SKM-1 treated with dmso at 0.1 percent for 144 hours (cell line): ENCODE measurements around the gene PIPOX.
A peak's percentile ranks its signal among the peaks of the same experiment; 100 is the strongest.

ENCODE experiments used
- DNase-seq: peaks from one replicate; lab custom pipeline; 2025; ENCODE audit not compliant: unreplicated experiment; lab: John Stamatoyannopoulos, UW

PIPOX gene

DNA sequence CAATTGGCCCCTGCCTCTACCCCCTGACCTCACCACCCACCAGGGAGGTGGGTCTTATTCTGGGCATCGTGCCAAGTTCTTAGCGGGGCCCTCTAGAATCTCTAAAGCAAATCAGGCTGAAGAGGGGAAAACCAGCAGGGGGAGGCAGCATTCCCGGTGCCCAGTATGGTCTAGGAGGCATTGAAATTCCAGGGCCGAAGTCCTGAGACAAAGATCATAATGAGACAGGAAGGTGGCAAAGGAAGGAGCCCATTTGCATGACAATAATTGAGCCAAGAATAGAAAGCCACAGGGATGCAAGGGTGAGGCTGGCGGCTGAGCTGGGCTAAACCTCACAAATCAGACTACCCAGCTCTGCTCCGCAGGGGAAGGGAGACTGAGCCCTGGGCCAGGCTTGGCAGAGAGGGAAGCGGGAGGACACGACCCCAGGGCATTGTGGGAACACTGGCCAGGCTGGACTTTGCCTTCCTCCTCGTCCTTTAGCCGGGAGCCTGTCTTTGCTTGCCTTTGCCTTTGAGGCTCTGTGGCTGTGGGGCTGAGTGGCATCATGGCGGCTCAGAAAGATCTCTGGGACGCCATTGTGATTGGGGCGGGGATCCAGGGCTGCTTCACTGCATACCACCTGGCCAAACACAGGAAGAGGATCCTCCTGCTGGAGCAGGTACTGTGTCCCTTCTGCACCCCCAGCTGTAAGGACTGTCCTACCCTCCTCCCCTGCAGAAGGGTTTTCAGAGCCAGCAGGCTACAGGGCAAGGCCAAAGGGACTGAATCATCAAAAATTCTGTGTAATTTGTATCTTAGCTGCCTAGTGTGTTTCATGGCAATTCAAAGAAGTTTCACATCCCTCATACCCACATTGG lies at the start of gene PIPOX:
TSS of gene PIPOX (plus strand) at position 463 of the 860 bp plus-strand sequence. CDS start at position 548, 85 bp downstream.
- peak; percentile 78 for DNase-seq

GRCh38 chr17:28993645-28994426 lies 49.1 kb upstream of the PIPOX start:
- no peak for DNase-seq

- no peak for DNase-seq
Measured at GRCh38 chr17:28996554-28997096, 46.3 kb upstream of the PIPOX start.

DNA sequence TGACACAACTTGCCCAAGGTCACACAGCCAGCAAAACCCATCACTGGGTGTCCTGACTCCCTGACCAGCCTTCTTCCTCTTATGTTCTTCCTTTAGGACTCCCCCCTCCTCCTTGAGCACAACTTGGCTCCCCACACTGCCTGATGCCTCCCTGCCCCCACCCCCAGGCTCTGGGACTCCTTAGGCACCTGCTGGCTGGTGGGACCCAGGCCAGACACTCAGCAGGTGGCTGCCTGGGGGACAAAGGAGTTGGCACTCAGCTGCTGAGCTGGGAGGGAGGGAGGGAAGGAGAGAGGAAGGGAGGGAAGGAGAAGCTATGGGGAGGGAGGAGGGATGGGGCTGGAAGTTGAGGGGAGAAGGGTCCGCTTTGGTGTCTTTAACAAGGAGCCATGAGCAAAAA lies 45.1 kb upstream of the PIPOX start:
- no peak for DNase-seq

GRCh38 chr17:28999206-28999605 lies 43.7 kb upstream of the PIPOX start:
- DNase-seq, result no peak

- DNase-seq, result no peak
Measured at GRCh38 chr17:29000973-29001372, 42.0 kb upstream of the PIPOX start.

DNA sequence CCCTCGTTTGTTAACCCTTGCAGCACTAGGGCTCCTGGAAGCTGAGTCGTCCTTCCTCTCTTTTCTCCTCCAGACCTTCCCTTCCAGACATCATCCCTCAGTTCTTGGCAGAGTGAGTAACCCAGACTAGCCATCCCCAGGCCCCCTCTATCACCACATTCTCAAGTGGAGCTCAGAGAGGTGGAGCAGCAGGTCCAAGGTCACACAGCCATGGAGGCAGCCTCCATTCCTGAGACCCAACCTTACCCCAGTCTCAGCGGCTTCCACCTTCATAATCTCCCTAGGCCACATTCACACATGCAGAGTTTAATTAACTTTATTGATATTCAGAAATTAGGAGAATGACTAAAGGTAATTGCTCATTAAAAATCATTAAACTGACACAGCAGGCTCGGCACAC lies 40.1 kb upstream of the PIPOX start:
- DNase-seq, result no peak

DNA sequence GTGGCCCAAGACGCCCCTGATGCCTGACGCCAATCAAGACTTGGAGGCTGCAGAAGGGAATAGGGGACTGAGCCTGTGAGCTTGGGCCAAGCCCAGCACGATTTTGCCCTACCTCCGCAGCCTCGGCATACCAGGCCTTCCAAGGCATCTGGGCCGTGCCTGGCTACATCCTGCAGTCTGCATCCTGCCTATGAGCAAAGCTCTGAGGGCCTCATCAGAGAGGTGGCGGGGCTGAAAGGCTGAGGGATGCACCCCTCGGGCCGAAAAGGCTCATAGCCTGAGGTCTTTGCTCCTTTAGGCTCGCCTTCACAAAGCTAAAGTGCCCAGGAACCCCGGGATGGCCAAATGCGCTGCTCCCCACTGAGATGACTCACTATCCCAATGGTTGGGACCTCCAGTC lies 39.7 kb upstream of the PIPOX start:
- DNase-seq, result no peak

DNA sequence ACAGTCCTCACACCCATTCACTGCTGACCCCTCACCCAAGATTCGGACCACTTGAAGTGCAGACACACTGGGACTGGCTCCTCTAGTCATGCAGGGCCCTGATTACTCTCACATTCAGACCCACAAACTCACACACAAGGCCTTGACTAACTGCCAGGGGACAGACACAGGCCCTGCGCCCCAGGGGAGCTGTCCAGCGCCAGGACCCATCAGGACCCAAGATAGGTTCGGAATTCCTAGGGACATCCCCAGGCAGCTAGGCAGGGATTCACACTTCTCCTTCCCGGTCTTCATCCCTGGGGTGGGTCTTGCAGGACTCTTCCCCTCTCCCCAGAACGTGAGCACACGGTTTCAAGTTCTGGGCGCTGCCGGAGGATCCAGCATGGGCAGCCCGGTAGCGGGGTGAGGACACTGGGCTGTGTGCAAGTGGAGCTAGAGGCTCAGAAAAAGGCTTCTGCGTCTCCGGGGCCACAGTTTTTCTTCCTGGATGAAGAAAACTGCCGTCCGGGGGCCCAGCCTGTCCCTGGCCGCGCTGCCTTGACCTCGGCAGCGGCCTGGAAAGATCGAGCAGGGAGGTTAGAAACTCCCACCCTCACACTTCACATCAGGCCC lies 38.8 kb upstream of the PIPOX start:
- no peak for DNase-seq

GRCh38 chr17:29005936-29006511 lies 36.9 kb upstream of the PIPOX start, which contains the start of gene SEZ6:
TSS of gene SEZ6 (minus strand) at chr17:29006033. CDS start at chr17:29005869, 164 bp downstream.
- DNase-seq, result no peak

DNA sequence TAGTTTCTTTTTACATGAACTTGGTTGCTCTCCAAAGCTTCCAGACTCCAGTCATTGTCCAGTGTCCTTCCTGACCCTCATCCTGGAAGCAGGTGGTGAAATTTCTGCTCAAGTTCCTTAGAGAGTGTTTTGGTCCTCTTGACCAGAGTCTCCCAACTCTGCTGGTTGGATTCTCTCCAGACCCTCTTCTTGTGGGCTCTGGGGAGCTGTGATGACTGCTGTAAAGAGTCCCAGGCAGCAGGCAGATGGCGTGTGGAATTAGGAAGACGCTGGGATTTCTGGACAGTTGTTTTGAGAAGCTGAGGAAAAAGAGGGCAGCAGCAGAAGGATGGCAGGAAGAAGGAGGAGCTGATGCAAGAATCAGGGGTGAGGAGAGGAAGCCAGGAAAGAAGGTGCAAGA lies 35.5 kb upstream of the PIPOX start:
- DNase-seq, result no peak

GRCh38 chr17:29007860-29008455 lies 35.0 kb upstream of the PIPOX start:
- DNase-seq, result no peak

GRCh38 chr17:29008591-29008990 lies 34.4 kb upstream of the PIPOX start:
- DNase-seq, result no peak

DNA sequence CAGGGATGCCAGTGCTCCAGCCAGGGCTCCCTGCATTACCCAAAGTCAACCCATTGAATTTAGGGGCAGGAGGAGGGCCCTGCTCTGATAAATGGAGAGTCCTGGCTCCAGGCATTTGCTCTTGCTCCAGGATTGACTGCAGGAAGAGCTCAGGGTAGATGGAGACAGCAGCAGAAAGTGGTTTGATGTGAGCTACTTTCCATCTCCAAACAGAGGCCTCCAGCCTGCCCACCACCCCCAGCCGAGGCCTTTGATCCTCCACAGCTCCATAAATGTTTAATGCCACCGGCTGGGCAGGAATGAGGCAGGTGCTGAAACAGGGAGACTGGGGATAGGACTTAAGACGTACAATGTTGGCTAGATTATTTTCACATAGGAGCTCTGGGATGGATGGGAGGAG lies 32.8 kb upstream of the PIPOX start:
- no peak for DNase-seq

DNA sequence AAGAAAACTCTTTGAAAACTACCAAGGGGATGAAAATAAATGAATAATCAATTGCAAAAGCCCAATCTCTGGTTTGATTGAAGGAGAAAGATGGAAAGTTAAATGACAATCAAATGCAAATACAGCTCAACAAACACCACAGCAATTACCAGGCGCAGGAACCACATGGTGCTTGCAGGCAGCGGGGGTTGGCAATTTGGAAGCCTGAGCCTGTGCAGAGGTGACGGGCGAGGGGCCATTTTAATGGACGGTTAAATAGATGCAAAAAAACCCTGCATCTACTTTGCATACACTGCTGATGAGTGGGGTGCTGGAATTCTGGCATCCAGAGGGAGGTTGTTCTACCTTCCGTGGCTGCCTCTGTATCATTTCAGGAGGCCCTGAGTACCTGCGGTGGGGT lies 32.4 kb upstream of the PIPOX start:
- no peak for DNase-seq

DNA sequence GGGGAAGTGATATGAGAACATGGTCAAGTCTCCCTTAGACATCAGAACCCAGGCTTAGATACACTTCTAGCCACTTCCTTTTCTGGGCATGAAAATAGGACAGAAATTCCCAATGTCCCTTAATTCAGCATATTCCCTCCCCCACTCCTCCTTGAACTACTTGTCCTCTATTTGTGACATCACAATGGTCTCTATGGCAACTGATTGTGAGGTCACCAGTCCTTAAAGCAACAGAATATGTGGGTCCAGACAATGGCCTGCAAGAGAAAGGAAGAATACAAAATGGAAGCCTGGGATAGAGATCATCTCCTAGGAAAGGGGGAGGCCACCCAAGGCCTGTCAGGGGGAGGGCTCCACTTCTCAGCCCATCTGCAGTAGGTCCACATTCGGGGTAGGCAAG lies 30.4 kb upstream of the PIPOX start:
- no peak for DNase-seq

DNA sequence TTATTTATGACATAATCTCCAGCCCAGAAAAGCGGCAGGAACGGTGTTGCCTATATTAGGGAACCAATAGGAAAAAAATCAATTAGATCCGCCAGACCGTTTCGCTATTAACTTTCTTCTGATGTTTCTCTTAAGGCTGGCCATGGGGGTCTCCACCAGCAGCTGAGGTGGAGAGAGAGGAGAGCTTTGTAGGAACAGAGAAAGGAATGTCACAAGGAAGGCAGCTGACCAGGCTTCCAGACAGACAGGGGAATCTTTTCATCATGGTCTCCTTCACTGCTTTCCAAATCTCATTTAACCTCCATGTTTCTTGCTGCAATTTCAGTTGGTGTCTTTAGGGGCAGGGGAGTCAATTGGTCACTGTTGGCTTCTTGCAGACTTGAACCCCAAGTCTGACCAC lies 28.2 kb upstream of the PIPOX start:
- DNase-seq, result no peak

DNA sequence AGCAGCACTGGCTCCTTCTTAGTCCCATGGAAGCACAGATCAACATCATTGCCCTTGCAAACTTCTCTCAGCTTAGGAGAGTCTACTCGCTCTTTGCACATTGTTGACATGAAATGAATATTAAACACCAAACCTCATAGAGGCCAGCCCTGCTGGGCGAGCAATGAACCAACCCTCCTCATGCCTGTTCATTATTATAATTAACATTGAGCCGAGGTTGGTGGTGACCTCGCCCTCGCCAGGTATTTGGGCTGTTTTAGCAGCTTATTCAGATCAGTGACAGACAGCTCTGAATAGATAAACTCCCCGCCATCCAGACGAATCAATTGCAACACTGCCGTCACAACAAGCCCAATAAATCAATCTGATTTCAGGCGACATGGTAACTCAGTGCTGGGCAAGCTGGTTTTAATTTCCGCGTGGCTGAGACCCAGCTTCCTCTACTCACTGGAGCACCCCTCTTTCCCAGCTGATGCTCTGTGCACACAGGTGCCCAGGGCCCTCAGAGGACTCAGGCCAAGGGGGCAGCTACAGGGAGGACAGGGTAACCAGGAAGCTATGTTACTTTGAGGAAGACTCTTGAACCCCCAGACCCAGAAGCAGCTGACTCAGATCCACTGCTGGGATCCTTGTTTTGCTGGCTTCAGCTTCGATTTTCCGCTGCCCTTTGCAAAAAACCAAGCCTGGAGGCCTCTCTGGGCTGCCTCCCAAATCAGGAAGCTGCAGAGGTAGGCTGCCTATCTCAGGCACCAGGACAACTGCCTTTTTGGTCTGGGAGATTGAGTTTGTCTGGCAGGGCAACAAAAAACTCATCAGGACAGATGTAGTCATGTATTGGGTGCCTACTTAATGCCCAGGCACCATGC lies 26.4 kb upstream of the PIPOX start:
- DNase-seq, result no peak

DNA sequence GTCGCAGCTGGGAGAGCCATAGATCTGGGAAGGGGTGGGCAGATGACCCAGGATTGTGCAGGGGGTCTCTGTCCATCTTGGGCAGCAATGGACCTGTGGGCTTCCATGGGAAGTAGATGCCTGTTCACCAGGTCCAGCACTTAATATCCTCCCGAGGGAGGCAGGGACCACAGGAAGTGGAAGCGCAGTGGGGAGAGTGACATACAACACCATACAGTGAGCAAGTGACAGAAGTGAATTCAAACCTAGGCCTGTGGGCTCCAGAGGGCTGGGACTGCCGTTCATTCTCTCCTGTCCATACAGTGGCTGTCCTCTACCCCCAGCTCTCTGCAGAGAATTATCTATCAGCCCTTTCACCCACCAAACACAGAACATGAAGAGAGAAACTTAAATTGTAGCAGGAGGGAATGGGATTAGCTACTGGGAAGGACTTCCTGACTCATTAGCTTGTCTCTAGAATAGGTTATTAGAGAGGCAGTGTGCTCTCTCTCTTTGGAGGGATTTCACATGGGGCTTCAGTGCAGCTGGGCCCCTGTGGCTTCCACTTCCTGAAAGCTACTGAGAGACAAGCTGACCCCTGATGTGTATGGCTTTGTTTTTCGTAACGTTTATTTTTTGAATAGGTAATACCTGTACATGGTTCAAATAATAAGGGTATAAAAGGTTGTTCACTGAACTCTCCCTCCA lies 24.0 kb upstream of the PIPOX start:
- no peak for DNase-seq
